Daoy (cell line): ENCODE results near the gene HYAL2. TPM values are rescaled to one million over a fixed set of nuclear protein-coding genes. Genes with fewer than 3 reads are reported as not detected.

Experiments
- DNase-seq: peaks from one replicate; pipeline ENCODE4 v3.0.0-alpha.2; 2015; ENCODE audit warnings: low read depth
- total RNA-seq: library from RNA; depleted of rRNA; stranded (reverse); fragments of >200 nt; shearing (Covaris generic); gene quantifications from 2 replicates; pipeline ENCODE4 v1.2.3, GENCODE V29; 2014

HYAL2 gene
- total RNA-seq, 1 experiment from 2014 or later, result 23.5 TPM

- no peak for DNase-seq
Measured at GRCh38 chr3:50330330-50330729, 7.8 kb upstream of the HYAL2 start.

DNA sequence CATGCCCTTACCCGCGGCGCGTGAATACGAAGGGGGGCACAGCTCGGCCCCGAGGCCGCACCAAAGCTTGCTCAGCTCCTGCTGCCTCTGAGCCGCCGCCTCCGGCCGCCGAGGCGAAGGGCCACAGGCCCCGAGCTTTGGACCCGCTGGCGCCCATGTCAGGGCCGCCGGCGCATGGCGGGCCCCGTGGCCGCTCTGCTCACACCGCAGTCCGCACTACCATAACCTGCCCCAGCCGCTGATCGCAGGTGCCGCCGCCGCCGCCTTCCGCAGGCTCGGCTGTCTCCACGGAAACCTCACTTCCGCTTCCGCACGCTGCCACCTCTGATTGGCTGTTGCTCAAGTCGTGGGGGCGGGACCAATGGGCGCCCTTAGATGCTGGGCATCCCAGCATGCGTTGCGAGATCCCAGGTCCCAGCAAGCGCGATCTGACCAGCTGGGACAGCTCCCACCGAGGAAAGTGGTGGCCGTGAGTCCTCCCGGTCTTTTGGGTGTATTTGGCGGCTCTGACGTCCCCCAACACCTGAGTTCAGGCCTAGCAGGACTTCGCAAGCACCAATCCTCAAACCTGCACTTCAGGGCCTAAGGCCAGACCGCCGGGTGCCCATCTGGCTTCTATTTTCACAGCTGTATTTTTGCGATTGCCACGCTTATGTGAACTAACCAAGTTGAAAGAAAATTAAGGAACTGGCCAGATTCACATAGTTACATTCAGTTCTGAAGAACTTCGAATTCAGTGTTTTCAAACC is 5.6 kb upstream of the HYAL2 start, which contains the start of gene TUSC2:
TSS of gene TUSC2 (minus strand) at position 281 of the 749 bp plus-strand sequence. CDS start at position 157, 124 bp downstream.
- DNase-seq, result peak; percentile 96

DNA sequence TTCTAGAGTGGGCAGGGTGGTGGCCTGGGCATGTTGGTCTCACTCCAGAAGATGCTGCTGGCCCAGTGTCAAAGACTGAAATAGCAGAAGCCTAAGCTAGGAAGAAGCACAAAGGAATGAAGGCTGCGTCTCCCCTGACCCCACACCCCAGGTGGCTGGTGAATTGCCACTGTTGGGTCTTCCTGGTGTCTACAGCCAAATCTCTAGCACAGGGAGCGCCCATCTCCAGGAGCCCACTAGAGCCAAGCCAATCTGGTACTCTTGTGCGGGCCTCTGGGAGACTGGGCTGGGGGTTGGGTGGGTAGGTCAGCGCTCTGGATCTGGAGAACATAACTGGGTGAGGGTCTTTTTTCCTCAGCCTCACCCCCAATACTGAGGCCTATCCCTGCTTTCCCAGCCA is 4.6 kb upstream of the HYAL2 start:
- no peak for DNase-seq

- no peak for DNase-seq
Measured at GRCh38 chr3:50326182-50326541, 3.6 kb upstream of the HYAL2 start.

DNA sequence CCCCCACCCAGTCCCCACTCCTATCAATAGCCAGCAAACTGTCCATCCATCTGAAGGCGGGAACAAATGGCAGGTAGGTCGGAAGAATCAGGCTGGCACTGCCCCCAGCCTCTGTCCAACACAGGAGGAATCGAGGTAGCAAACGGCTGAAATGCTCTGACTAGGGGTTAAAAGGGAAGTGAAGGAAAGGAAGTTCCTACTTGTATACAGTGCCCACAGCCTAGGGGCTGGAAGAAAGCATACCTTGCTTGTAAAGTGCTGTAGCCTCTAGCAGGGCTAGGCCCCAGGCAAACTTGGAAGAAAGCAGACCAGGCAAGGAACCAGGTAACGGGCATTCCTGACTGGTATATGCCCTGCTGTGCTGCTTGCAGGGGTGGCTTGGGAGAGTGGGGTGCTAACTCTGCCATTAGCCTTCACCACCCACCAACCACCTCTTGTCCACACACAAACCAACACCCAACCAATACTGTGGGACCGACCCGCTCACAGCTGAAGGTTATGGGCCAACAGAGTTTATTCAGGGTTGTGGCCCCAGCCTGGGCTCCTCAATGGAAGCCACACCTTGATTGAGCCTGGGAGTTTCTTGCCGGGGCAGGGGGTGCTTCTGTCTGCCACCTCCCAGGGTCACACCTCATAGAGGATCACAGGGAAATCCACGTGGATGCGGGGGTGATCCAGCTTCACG is 3.1 kb upstream of the HYAL2 start:
- no peak for DNase-seq

DNA sequence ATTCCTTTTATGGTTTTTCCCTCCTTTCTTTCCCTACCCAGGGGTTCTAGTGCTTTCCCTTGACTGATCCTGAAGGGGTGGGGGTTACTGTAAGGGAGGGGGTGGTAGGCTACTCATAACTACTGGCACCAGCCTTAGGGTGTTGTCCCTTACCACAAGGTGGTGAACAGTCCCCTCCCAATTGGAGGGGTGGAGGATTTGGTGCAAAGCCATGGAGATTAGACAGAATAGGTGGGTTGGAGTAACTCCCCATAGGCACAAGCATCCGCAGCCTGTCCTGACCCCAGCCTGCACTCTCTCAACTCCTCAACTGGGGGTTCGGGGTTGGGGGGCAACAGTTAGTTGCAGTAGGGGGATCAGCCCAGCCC is 2.6 kb upstream of the HYAL2 start:
- no peak for DNase-seq

GRCh38 chr3:50324351-50325112 is 2.0 kb upstream of the HYAL2 start:
- DNase-seq, result peak; percentile 69

- no peak for DNase-seq
Measured at GRCh38 chr3:50323614-50324199, 1.2 kb upstream of the HYAL2 start.

DNA sequence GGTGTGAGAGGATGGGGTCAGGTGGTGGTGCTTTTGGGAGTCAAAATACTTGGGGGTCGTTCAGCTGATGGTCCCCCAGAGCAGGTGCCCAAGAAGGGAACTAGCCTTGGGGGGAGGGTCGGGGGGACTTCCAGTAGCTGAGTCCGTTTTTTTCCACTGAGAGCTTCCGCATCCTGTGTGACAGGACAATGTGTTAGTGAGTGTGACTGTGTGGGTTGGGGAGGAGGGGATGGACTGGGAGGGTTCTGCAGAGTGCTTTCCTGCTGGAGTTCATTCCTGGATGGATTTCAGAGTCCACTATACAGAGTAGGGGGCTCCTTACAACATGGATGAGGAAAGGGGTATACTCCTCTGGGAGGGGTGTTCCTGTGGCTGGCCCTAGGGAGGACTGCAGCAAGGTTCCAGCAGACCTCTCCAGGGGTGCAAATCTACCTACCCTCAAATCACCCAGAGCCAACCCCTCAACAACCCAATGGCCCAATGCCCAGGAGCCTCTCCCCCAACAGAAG is 601 bp upstream of the HYAL2 start:
- no peak for DNase-seq

DNA sequence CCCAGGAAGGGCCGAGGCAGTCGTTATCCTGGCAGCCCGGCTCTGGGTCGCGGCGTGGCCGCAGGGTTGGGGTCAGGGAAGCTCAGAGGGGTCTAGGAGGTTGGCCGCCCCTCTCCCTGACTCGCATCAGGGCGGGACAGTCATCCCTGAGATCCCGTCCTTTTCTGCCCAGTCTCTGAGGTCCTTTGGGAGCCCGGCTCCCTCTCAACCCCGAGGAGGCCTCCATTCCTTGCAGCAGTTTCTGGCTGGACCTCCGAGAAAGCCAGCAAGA is 495 bp downstream of the HYAL2 start:
- no peak for DNase-seq

DNA sequence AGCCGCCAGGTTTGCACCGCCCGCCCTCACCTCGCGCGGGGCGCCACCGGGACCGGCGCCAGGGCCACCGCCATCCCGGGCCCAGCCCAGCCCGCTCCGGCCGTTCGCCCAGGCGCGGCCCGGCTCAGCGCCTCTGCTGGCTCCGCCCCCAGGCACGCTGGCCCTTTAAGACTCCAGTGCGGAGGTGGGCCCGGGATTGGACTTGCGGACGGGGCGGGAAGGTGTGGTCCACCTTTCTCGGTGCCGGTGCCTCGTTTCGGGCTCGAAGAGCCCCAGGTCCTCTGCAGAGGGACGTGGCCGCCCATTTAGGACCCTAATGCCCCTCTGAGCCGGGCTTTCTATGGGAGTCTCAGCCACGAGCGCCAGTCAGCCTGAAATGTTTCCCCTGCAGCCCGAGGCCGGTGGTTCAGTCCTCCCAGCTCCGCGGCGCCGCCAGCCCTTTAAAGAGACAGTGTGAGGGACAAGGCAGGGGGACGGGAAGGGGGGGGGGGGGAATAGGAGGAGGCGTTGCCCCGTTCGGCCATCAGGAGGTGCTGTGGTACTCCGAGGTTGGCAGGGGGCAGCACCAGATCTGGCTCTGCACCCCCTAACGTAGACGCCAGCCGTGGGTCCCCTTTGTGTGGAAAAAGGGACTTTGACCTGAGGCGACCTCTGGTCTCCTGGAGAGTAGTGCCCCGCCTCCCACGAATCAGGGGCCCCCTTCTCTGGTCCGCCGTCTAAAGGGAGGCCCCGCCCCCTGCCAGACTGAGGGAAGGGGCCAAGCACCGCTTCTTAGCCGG is 1.0 kb downstream of the HYAL2 start:
- peak; percentile 88 for DNase-seq

- DNase-seq, result peak; percentile 71
Measured at GRCh38 chr3:50320853-50321335, 1.7 kb downstream of the HYAL2 start.

GRCh38 chr3:50319894-50320625 is 2.5 kb downstream of the HYAL2 start:
- DNase-seq, result no peak

GRCh38 chr3:50319181-50319893 is 3.2 kb downstream of the HYAL2 start:
- no peak for DNase-seq

- no peak for DNase-seq
Measured at GRCh38 chr3:50318615-50319014, 3.9 kb downstream of the HYAL2 start.

DNA sequence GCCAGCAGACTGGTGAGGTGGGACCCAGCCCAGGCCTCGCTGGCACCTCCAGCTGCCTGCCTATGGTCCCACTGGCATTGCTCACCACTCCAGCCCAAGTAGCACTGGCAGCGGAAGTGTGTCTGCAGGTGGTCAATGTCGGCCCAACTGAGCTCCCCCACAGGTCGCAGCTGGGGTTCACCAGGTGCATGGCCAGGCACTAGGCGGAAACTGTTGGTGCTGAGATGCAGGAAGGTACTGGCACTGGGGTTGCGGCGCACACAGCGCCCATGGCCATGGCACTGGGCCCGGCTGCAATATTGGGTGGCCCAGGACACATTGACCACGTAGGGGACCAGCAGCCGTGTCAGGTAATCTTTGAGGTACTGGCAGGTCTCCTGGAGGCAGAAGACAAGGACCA is 4.4 kb downstream of the HYAL2 start:
- no peak for DNase-seq

- no peak for DNase-seq
Measured at GRCh38 chr3:50317300-50317699, 5.2 kb downstream of the HYAL2 start.

DNA sequence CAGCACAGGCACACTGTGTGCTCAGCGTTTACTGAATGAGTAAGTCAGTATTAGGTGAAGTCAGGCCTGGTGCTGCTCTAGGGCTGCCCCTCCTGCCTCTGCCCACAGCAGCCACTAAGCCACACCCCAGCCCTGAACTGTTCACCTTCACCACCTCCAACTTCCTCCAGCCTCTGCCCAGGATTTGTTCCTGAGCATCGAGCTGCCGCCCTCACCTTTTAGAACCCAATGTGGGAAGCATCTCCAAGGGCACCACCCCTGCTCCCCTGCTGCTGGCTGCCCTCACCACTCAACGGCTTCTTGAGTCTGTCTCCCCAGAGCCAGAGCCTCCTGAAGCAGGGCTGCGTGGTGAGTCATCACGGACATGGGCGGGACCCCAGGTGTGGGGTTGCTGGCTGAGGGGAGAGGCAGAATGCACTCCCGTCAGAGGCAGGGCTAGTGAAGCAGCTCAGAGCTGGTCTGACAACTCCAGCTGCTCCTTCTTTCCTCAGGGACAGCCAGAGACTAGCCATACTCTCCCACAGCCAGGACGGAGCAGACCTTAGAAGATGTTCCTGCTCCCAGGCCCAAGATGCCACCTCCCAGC is 5.8 kb downstream of the HYAL2 start:
- peak; percentile 86 for DNase-seq

DNA sequence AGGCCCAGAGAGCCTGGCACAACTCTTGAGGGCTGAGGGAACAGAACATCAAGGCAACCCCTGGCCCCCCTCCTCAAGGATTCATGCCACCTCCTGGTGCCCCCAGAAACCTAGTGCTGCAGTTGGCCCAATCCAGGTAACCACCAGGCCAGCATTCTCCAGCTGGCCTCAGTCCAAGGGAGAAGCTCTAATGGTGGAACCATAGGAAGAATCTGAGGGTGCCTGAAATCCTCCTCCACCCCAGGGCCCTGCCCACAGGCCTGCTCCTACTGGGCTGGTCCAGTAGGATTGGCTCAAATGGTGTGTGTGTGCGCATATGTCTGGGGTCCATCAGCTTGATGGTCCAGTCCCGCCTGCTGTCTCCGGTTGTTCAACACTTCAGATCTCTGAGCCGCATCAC is 7.7 kb downstream of the HYAL2 start:
- no peak for DNase-seq

DNA sequence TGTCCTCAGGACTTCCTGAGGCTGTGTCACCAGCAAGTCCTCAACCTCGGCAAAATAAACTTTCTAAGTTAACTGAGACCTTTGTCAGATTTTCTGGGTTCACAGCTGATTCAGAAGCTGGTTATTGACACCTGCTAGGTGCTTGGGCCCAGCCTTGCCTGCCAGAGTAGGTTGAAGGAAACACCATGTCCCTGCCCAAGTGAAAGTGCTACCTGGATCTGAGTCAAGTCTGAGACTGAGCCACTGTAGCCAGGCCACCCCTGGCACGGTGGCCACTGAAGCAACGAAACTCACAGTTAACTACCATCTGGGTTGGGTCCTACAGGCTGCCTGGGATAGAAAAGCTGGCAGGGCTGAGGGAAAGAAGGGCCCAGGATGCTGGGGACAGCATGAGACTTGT is 8.2 kb downstream of the HYAL2 start:
- no peak for DNase-seq
